ENCODE measurements around the gene PIK3C2B. TPM values are rescaled to one million over a fixed set of nuclear protein-coding genes. Genes with fewer than 3 reads are reported as not detected.

PIK3C2B gene
- total RNA-seq, 1 donor from 2014 or later, result 151 TPM

DNA sequence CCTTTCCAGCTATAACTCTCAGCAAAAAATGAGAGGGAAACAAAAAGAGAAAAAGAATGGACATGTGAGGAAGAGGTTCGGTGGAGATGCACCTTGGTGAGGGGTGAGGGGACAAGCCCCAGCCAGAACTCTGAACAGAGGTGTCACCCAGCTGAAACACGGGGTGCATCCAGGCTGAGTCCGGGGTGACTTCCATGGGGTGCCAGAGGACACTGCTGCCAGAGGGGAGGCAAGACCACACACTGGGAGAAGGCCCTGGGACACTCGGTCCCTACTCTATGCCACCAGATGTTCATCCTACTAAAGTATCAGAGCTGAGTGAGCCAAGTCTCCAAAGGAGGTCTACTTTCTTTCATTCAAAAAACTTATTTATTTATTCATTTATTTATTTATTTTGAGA lies 46.9 kb downstream of the PIK3C2B start:
- no peak for DNase-seq
- intact Hi-C loops (cut with micrococcal nuclease), result loop anchor here (1.0 to 5.0 kb wide), 4 partner anchors 13 to 359 kb away; partner anchors contain the start of gene PIK3C2B
- Mint-ChIP-seq H3K4me1 (peaks cover 71% of the 10 kb centered on the region), H3K27me3 (no peaks in the 10 kb centered on the region), H3K4me3 (no peak overlapping the region), H3K9me3 (no peaks in the 10 kb centered on the region), H3K27ac (no peak overlapping the region), H3K36me3 (ENCODE audit: low read depth) (peaks cover 88% of the 10 kb centered on the region)
- ChIA-PET CTCF (interaction anchor here (1.3 to 28.1 kb wide), 9 partner anchors 10 to 359 kb away, joined by 3 to 1006 read pairs (median 15); partner anchors contain the start of gene PIK3C2B), POLR2A (interaction anchor here (0.8 to 13.8 kb wide), 10 partner anchors 9 to 68 kb away, joined by 3 to 413 read pairs (median 45); partner anchors contain the start of genes MDM4 and PIK3C2B)
- no peak for ATAC-seq (ENCODE audit: low read depth)
- TF ChIP-seq, protein P1, sequence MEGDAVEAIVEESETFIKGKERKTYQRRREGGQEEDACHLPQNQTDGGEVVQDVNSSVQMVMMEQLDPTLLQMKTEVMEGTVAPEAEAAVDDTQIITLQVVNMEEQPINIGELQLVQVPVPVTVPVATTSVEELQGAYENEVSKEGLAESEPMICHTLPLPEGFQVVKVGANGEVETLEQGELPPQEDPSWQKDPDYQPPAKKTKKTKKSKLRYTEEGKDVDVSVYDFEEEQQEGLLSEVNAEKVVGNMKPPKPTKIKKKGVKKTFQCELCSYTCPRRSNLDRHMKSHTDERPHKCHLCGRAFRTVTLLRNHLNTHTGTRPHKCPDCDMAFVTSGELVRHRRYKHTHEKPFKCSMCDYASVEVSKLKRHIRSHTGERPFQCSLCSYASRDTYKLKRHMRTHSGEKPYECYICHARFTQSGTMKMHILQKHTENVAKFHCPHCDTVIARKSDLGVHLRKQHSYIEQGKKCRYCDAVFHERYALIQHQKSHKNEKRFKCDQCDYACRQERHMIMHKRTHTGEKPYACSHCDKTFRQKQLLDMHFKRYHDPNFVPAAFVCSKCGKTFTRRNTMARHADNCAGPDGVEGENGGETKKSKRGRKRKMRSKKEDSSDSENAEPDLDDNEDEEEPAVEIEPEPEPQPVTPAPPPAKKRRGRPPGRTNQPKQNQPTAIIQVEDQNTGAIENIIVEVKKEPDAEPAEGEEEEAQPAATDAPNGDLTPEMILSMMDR (IDR thresholded peaks at IDR 0.05), result no peak

DNA sequence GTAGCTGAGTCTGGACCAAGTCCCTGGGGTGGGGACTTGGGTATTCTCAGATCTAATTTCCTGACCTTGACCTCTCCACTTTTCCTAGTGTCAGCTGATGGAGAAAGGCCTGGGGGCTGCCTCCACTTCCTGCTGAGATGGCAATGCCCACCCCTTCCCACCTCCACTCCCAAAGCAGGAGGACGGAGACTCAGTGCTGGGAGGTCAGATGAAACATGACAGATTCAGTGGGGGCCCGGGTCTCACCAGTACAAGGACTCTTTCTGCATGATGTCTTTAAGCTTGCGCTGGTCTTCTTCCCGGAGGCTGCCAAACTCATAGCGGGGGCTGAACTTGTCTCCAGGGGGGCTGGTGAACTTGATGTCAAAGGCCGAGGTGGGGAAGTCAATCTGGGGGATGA lies 47.4 kb downstream of the PIK3C2B start:
- no peak overlapping the region for H3K27ac Mint-ChIP-seq
- TF ChIP-seq, protein P1 (IDR thresholded peaks at IDR 0.05), result no peak
- no peak for DNase-seq
- ChIA-PET POLR2A (interaction anchor here (0.8 to 13.8 kb wide), 12 partner anchors 9 to 69 kb away, joined by 3 to 413 read pairs (median 9); partner anchors contain the start of genes MDM4 and PIK3C2B), CTCF (interaction anchor here (1.0 to 28.1 kb wide), 15 partner anchors 10 to 360 kb away, joined by 3 to 1006 read pairs (median 8); partner anchors contain the start of genes MDM4 and PIK3C2B)
- no peak overlapping the region for H3K4me3 Mint-ChIP-seq
- ATAC-seq (ENCODE audit: low read depth), result no peak
- H3K27me3 Mint-ChIP-seq, result no peaks in the 10 kb centered on the region
- no peaks in the 10 kb centered on the region for H3K9me3 Mint-ChIP-seq
- peaks cover 65% of the 10 kb centered on the region for H3K4me1 Mint-ChIP-seq
- peaks cover 94% of the 10 kb centered on the region for H3K36me3 Mint-ChIP-seq (ENCODE audit: low read depth)
- intact Hi-C loops (cut with micrococcal nuclease), result loop anchor here (2.0 to 5.0 kb wide), 3 partner anchors 14 to 360 kb away; no protein-coding TSS in a partner anchor

DNA sequence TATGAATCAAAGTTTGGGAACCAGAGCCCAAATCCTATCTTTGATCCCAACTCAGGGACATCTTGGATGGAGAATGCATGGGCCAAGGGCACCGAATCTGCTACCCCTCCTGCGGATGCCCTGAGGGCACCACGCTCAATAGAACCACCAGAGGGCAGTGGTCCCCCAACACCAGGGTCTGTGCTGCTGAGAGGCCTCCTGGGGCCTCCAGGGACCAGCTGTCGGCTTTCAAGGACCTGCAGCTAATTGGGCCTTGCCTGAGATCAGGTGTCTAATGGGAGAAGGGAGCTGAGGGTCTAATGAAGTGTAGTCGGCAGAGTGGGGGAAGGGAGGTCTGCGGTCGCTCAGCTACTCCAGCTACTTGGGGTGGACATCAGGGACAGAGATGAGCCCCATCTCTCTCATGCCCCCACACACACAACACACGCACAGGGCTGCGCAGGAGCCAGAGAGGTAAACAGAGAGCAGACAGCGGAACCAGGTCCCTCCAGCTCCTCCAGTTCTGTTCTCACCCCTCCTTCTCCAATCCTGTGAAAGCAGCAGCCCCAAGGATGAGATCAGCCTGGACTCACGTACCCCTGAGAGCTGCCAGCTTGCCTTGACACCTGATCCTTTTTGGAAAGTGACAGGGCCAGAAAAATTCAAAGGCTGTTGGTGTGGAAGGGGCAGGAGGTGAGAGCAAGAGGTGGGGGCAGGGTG lies 48.0 kb downstream of the PIK3C2B start:
- Mint-ChIP-seq H3K4me3 (peak overlapping the region; percentile 62), H3K9me3 (no peaks in the 10 kb centered on the region), H3K27ac (peak overlapping the region; percentile 82), H3K4me1 (peaks cover 60% of the 10 kb centered on the region), H3K27me3 (no peaks in the 10 kb centered on the region), H3K36me3 (ENCODE audit: low read depth) (peaks cover 96% of the 10 kb centered on the region)
- POLR2A ChIA-PET, result interaction anchor here (0.9 to 13.8 kb wide), 12 partner anchors 8 to 81 kb away, joined by 3 to 413 read pairs (median 9); partner anchors contain the start of genes MDM4 and PIK3C2B
- TF ChIP-seq, protein P1 (IDR thresholded peaks at IDR 0.05), result no peak
- peak; percentile 70 for DNase-seq
- intact Hi-C loops (cut with micrococcal nuclease), result loop anchor here (1.0 to 5.0 kb wide), 7 partner anchors 10 to 360 kb away; no protein-coding TSS in a partner anchor
- CTCF ChIA-PET, result interaction anchor here (0.6 to 28.1 kb wide), 23 partner anchors 11 to 361 kb away, joined by 3 to 1006 read pairs (median 5); partner anchors contain the start of genes MDM4 and PIK3C2B
- ATAC-seq (ENCODE audit: low read depth), result peak; percentile 90

DNA sequence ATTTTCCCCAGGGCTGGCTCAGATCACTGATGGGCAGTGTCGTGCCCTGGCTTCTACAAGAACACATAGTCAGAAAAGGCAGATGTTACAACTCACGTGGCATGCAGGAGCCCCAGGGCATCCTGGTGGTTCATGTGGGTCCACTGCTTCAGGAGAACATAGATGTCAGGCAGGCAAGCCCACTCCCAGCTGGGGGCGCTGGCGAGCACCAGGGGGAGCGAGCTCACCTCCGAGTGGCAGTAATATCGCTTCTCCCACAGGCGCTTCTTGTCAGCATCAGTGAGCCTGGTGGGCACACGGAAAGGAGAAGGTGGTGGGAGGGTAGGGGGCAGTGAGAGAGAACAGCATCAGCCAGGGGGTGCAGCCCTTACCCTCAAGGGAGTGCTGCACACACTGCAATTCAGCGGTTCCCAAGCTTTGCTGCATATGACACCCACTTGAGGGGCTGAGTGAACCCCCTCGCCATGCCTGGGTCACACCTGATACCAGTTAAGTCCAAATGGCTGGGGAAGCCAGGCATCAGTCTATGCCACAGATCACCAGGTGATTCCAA lies 48.7 kb downstream of the PIK3C2B start:
- peak overlapping the region; percentile 82 for H3K27ac Mint-ChIP-seq
- TF ChIP-seq, protein P1 (IDR thresholded peaks at IDR 0.05), result no peak
- peak; percentile 6 for ATAC-seq (ENCODE audit: low read depth)
- no peaks in the 10 kb centered on the region for H3K9me3 Mint-ChIP-seq
- H3K27me3 Mint-ChIP-seq, result no peaks in the 10 kb centered on the region
- no peak overlapping the region for H3K4me3 Mint-ChIP-seq
- POLR2A ChIA-PET, result interaction anchor here (0.9 to 13.8 kb wide), 10 partner anchors 16 to 81 kb away, joined by 3 to 413 read pairs (median 30); partner anchors contain the start of genes MDM4 and PIK3C2B
- H3K36me3 Mint-ChIP-seq (ENCODE audit: low read depth), result peaks cover 98% of the 10 kb centered on the region
- intact Hi-C loops (cut with micrococcal nuclease), result loop anchor here (1.0 to 5.0 kb wide), 7 partner anchors 10 to 361 kb away; no protein-coding TSS in a partner anchor
- CTCF ChIA-PET, result interaction anchor here (0.7 to 28.1 kb wide), 19 partner anchors 12 to 361 kb away, joined by 3 to 1006 read pairs (median 6); partner anchors contain the start of genes MDM4 and PIK3C2B
- no peak for DNase-seq
- H3K4me1 Mint-ChIP-seq, result peaks cover 54% of the 10 kb centered on the region

Other genes starting within 250 kb of the PIK3C2B start
- gene PLEKHA6, start 134.9 kb downstream of the PIK3C2B start, total RNA-seq, result 0.61 and 0.62 TPM in 2 replicates
- gene PPP1R15B, start 83.0 kb downstream of the PIK3C2B start, total RNA-seq, result 60.4 and 70.6 TPM in 2 replicates
- gene MDM4, start 21.6 kb upstream of the PIK3C2B start, total RNA-seq, result 221 and 264 TPM in 2 replicates
- gene LRRN2, start 190.9 kb upstream of the PIK3C2B start, total RNA-seq, result not detected in 2 replicates

Measured in activated B cell treated with CpG ODN at 0.5 μM for 24 hours (primary cell).